IMR-90 (cell line): ENCODE results near the gene UBA3. TPM values are rescaled to one million over a fixed set of nuclear protein-coding genes. Genes with fewer than 3 reads are reported as not detected.

Experiments used
- ATAC-seq: fragments of 200-7000 bp; cut with Tn5 transposase; 2 replicates; pipeline ENCODE4 v1.9.1; 2020; ENCODE audit warnings: low read depth, mild to moderate bottlenecking, moderate library complexity
- BruUV-seq: library from RNA; stranded (reverse); fragments of 400-500 nt; replicated peaks from 2 replicates; lab custom pipeline; 2021; lab: Mats Ljungman, UMichigan
- CTCF ChIA-PET: fragments of 300-600 bp; formaldehyde crosslinking; extraction: SDS; loops from one replicate; lab custom pipeline; 2021; ENCODE audit warnings: antibody characterized with exemption; lab: Yijun Ruan, JAX
- POLR2A ChIA-PET: fragments of 300-600 bp; sonication (Branson Sonifier 250); formaldehyde crosslinking; loops from one replicate; lab custom pipeline; 2022; ENCODE audit warnings: antibody characterized with exemption; ENCODE audit not compliant: unreplicated experiment; lab: Charles Lee
- DNase-seq: peaks from one replicate; pipeline ENCODE4 v3.0.0; 2013
- H2AFZ ChIP-seq: replicated peaks from 2 replicates; pipeline ENCODE3; 2013; ENCODE audit warnings: low read length, mild to moderate bottlenecking; ENCODE audit not compliant: poor library complexity
- H2AK5ac ChIP-seq: 2 replicates; pipeline ENCODE4 v1.6.1; 2013; ENCODE audit warnings: low read depth, low read length, inconsistent platforms
- H2AK9ac ChIP-seq: replicated peaks from 2 replicates; pipeline ENCODE3; 2013; ENCODE audit warnings: mild to moderate bottlenecking, low read depth, low read length, moderate library complexity; ENCODE audit not compliant: poor library complexity
- H2BK120ac ChIP-seq: 2 replicates; pipeline ENCODE4 v1.6.1; 2013; ENCODE audit warnings: low read depth, low read length, inconsistent platforms
- H2BK15ac ChIP-seq: 3 replicates; pipeline ENCODE4 v1.6.1; 2013; ENCODE audit warnings: low read depth, low read length, inconsistent platforms
- H2BK20ac ChIP-seq: 2 replicates; pipeline ENCODE4 v1.6.1; 2013; ENCODE audit warnings: low read depth, mild to moderate bottlenecking, inconsistent platforms, low read length, moderate library complexity
- H2BK5ac ChIP-seq: 2 replicates; pipeline ENCODE4 v1.6.1; 2013; ENCODE audit warnings: mild to moderate bottlenecking, low read depth, low read length, inconsistent platforms; ENCODE audit not compliant: poor library complexity, severe bottlenecking
- H3K14ac ChIP-seq: replicated peaks from 2 replicates; pipeline ENCODE4 v1.6.1; 2013; ENCODE audit warnings: low read depth, low read length, inconsistent platforms
- H3K18ac ChIP-seq: 2 replicates; pipeline ENCODE4 v1.6.1; 2013; ENCODE audit warnings: low read depth, low read length, control low read depth
- H3K23ac ChIP-seq: 2 replicates; pipeline ENCODE4 v1.6.1; 2013; ENCODE audit warnings: low read depth, low read length, inconsistent platforms
- H3K27ac ChIP-seq: 2 replicates; pipeline ENCODE4 v1.5.1; 2013; ENCODE audit warnings: mild to moderate bottlenecking, control low read depth, low read length; ENCODE audit not compliant: insufficient read depth
- H3K27me3 ChIP-seq: 2 replicates; pipeline ENCODE4 v1.6.1; 2013; ENCODE audit warnings: low read length; ENCODE audit not compliant: control insufficient read depth, insufficient read depth
- H3K36me3 ChIP-seq: 2 replicates; pipeline ENCODE4 v1.6.1; 2013; ENCODE audit warnings: low read length, mixed read lengths; ENCODE audit not compliant: control insufficient read depth, insufficient read depth
- H3K4ac ChIP-seq: 2 replicates; pipeline ENCODE4 v1.6.1; 2013; ENCODE audit warnings: low read depth, low read length, inconsistent platforms
- H3K4me1 ChIP-seq: 2 replicates; pipeline ENCODE4 v1.6.1; 2013; ENCODE audit warnings: low read length, mixed read lengths; ENCODE audit not compliant: control insufficient read depth, insufficient read depth
- H3K4me2 ChIP-seq: 2 replicates; pipeline ENCODE4 v1.6.1; 2013; ENCODE audit warnings: low read depth, mild to moderate bottlenecking, control low read depth, low read length, moderate library complexity
- H3K4me3 ChIP-seq: 2 replicates; pipeline ENCODE4 v1.5.1; 2013; ENCODE audit warnings: low read depth, mild to moderate bottlenecking, control low read depth, low read length, moderate library complexity; ENCODE audit not compliant: insufficient read depth
- H3K56ac ChIP-seq: 2 replicates; pipeline ENCODE4 v1.6.1; 2013; ENCODE audit warnings: low read length, inconsistent platforms; ENCODE audit not compliant: insufficient read depth; ENCODE audit errors: extremely low read depth
- H3K79me1 ChIP-seq, 2 experiments: 2 replicates each; pipeline ENCODE4 v1.6.1; 2013; ENCODE audit warnings: low read length in 2 of 2, inconsistent platforms in 1 of 2, low read depth in 1 of 2
- H3K9ac ChIP-seq: 2 replicates; pipeline ENCODE4 v1.6.1; 2013; ENCODE audit warnings: low read depth, low read length, control low read depth
- H3K9me1 ChIP-seq: 2 replicates; pipeline ENCODE4 v1.6.1; 2013; ENCODE audit warnings: low read length, inconsistent platforms; ENCODE audit not compliant: insufficient read depth
- H3K9me3 ChIP-seq: 2 replicates; pipeline ENCODE4 v1.6.1; 2013; ENCODE audit warnings: low read length; ENCODE audit not compliant: control insufficient read depth, insufficient read depth
- H4K20me1 ChIP-seq: 2 replicates; pipeline ENCODE4 v1.6.1; 2013; ENCODE audit warnings: low read length, inconsistent platforms; ENCODE audit not compliant: insufficient read depth
- H4K5ac ChIP-seq: 2 replicates; pipeline ENCODE4 v1.6.1; 2013; ENCODE audit warnings: mild to moderate bottlenecking, low read depth, low read length, control low read depth
- H4K8ac ChIP-seq, 2 experiments: 2 replicates each; pipeline ENCODE4 v1.6.1; 2013; ENCODE audit warnings: low read depth in 2 of 2, low read length in 2 of 2, control low read depth in 1 of 2, inconsistent platforms in 1 of 2
- H4K91ac ChIP-seq: 2 replicates; pipeline ENCODE4 v1.6.1; 2013; ENCODE audit warnings: low read depth, low read length, inconsistent platforms; ENCODE audit not compliant: insufficient read depth
- BHLHE40 ChIP-seq: fragments of 150-350 bp; IDR thresholded peaks from 2 replicates; pipeline ENCODE4 v1.6.1; 2016; ENCODE audit warnings: mild to moderate bottlenecking, low read depth, low read length
- CEBPB ChIP-seq: IDR thresholded peaks from 2 replicates; pipeline ENCODE4 v1.6.1; 2012; ENCODE audit warnings: low read depth, low read length, improper control_type of control experiment
- CHD1 ChIP-seq: IDR thresholded peaks from 2 replicates; pipeline ENCODE4 v1.6.1; 2012; ENCODE audit warnings: low read depth, low read length, improper control_type of control experiment
- CTCF ChIP-seq: conservative IDR thresholded peaks from 2 replicates; pipeline ENCODE4 v1.5.1; 2012; ENCODE audit warnings: mild to moderate bottlenecking, low read depth, low read length, improper control_type of control experiment
- ELK1 ChIP-seq: fragments of 150-350 bp; IDR thresholded peaks from 2 replicates; pipeline ENCODE4 v1.6.1; 2016; ENCODE audit warnings: low read depth, mild to moderate bottlenecking, low read length, moderate library complexity, borderline replicate concordance
- FOS ChIP-seq: fragments of 150-350 bp; IDR thresholded peaks from 2 replicates; pipeline ENCODE4 v1.6.1; 2016; ENCODE audit warnings: low read depth, low read length
- MAFK ChIP-seq: IDR thresholded peaks from 2 replicates; pipeline ENCODE4 v1.6.1; 2012; ENCODE audit warnings: low read depth, low read length, improper control_type of control experiment
- MAZ ChIP-seq: IDR thresholded peaks from 2 replicates; pipeline ENCODE4 v1.6.1; 2012; ENCODE audit warnings: low read depth, mild to moderate bottlenecking, low read length, improper control_type of control experiment, moderate library complexity, borderline replicate concordance
- MXI1 ChIP-seq: IDR thresholded peaks from 2 replicates; pipeline ENCODE4 v1.6.1; 2012; ENCODE audit warnings: low read depth, mild to moderate bottlenecking, low read length, moderate library complexity, borderline replicate concordance
- NFE2L2 ChIP-seq: fragments of 150-350 bp; IDR thresholded peaks from 2 replicates; pipeline ENCODE4 v1.6.1; 2016; ENCODE audit warnings: low read depth, mild to moderate bottlenecking, low read length
- POLR2A ChIP-seq: IDR thresholded peaks from 2 replicates; pipeline ENCODE4 v1.6.1; 2012; ENCODE audit warnings: mild to moderate bottlenecking, low read depth, low read length
- RAD21 ChIP-seq: IDR thresholded peaks from 2 replicates; pipeline ENCODE4 v1.6.1; 2012; ENCODE audit warnings: low read length, improper control_type of control experiment
- RCOR1 ChIP-seq: IDR thresholded peaks from 2 replicates; pipeline ENCODE4 v1.6.1; 2012; ENCODE audit warnings: mild to moderate bottlenecking, low read length, improper control_type of control experiment; ENCODE audit not compliant: insufficient replicate concordance
- RFX5 ChIP-seq: IDR thresholded peaks from 2 replicates; pipeline ENCODE4 v1.8.0; 2012; ENCODE audit warnings: low read depth, mild to moderate bottlenecking, low read length, moderate library complexity
- SMC3 ChIP-seq: fragments of 150-350 bp; IDR thresholded peaks from 2 replicates; pipeline ENCODE4 v1.6.1; 2016; ENCODE audit warnings: low read depth, mild to moderate bottlenecking, antibody characterized with exemption, low read length, moderate library complexity
- USF2 ChIP-seq: fragments of 150-350 bp; IDR thresholded peaks from 2 replicates; pipeline ENCODE4 v1.6.1; 2017; ENCODE audit warnings: mild to moderate bottlenecking, antibody characterized with exemption, low read length, low read depth
- WGBS, 2 experiments: methylation state at CpG; one replicate each; pipeline versions ENCODE4 v1.1.5 to v1.1.7; 2013; ENCODE audit warnings: missing lambda C conversion rate in 2 of 2; ENCODE audit not compliant: insufficient read length in 1 of 2; ENCODE audit errors: extremely low coverage in 2 of 2; 5-methylcytosine and 5-hydroxymethylcytosine counted together
- dilution Hi-C: fragments of 300-500 bp; cut with HindIII; formaldehyde crosslinking; loops from one replicate; pipeline ENCODE4 v1.14.3; 2018; ENCODE audit warnings: low sequenced_read_pairs; ENCODE audit not compliant: unreplicated experiment
- in situ Hi-C: fragments of 300-500 bp; cut with MboI; formaldehyde crosslinking; loops from 3 replicates; pipeline ENCODE4 v1.14.3; 2019; ENCODE audit warnings: low sequenced_read_pairs, inconsistent platforms, mixed read lengths
- intact Hi-C: fragments of 100-400 bp; cut with micrococcal nuclease; formaldehyde crosslinking; loops from 2 replicates; pipeline ENCODE4 v1.10.0; 2022
- polyA plus RNA-seq, 3 experiments: library from polyadenylated mRNA; depleted of rRNA; stranded (reverse); fragments of >200 nt; gene quantifications; 2 replicates each; pipeline ENCODE4 v1.2.3, GENCODE V29; 2012; ENCODE audit warnings: low replicate concordance in 1 of 3
- total RNA-seq: library from RNA; depleted of rRNA; stranded (reverse); fragments of >200 nt; gene quantifications from 2 replicates; pipeline ENCODE4 v1.2.3, GENCODE V29; 2012

UBA3 gene
- total and polyA plus RNA-seq, 2 of the 4 experiments (the other 2 are of a cell fraction), result 51.8 to 64.3 TPM

GRCh38 chr3:69058180-69058946 lies 21.8 kb downstream of the UBA3 start:
- TF ChIP-seq MXI1 (no peak), USF2 (no peak), POLR2A (no peak), NFE2L2 (no peak), MAFK (no peak), CTCF (no peak), RFX5 (no peak), SMC3 (no peak), MAZ (no peak), CEBPB (no peak), RAD21 (no peak), BHLHE40 (no peak), FOS (no peak), CHD1 (no peak), ELK1 (no peak), RCOR1 (no peak)
- no peak overlapping the region for H2BK120ac ChIP-seq
- ATAC-seq (no peak), DNase-seq (no peak)
- no peak overlapping the region for H2AFZ ChIP-seq
- H4K91ac ChIP-seq, result no peak overlapping the region
- POLR2A ChIA-PET, result no interaction called here
- H3K79me1 ChIP-seq, result peaks cover 0 to 11% of the 10 kb centered on the region in 2 experiments; a peak in 2 of 4 replicates
- no peak overlapping the region for H2BK20ac ChIP-seq
- H3K4ac ChIP-seq, result no peak overlapping the region
- CTCF ChIA-PET, result no interaction called here
- H3K4me3 ChIP-seq, result no peak overlapping the region
- no peak overlapping the region for H2AK5ac ChIP-seq
- no peak overlapping the region for H3K4me2 ChIP-seq
- peaks cover 28% of the 10 kb centered on the region for H3K36me3 ChIP-seq
- H4K8ac ChIP-seq, result no peak overlapping the region
- H3K23ac ChIP-seq, result no peak overlapping the region
- no peak overlapping the region for H3K18ac ChIP-seq
- WGBS, 2 experiments, result no CpG with 5 or more reads among the region's 3 CpGs
- no peaks in the 10 kb centered on the region for H3K9me1 ChIP-seq
- in situ Hi-C loops, result no loop called here
- H3K27ac ChIP-seq, result no peak overlapping the region
- H3K9ac ChIP-seq, result no peak overlapping the region
- H4K5ac ChIP-seq, result no peak overlapping the region
- BruUV-seq, result no TSS peak
- no peak overlapping the region for H3K56ac ChIP-seq
- no peaks in the 10 kb centered on the region for H3K27me3 ChIP-seq
- H3K9me3 ChIP-seq, result no peaks in the 10 kb centered on the region
- H3K14ac ChIP-seq, result no peak overlapping the region
- H4K20me1 ChIP-seq, result no peaks in the 10 kb centered on the region
- dilution Hi-C loops, result no loop called here
- H3K4me1 ChIP-seq, result no peaks in the 10 kb centered on the region
- H2AK9ac ChIP-seq, result no peak overlapping the region
- H2BK5ac ChIP-seq, result no peak overlapping the region
- intact Hi-C loops, result no loop called here
- H2BK15ac ChIP-seq, result no peak overlapping the region
